ENCODE measurements around the gene ARHGAP15. TPM values are rescaled to one million over a fixed set of nuclear protein-coding genes. Genes with fewer than 3 reads are reported as not detected.

The ARHGAP15 gene
- total RNA-seq, 1 donor from 2014 or later = not detected

GRCh38 chr2:143705108-143705707 lies 576.0 kb downstream of the ARHGAP15 start:
- no peak overlapping the region for H3K4me2 ChIP-seq (ENCODE audit: low read length)
- no peak overlapping the region for H3K27ac Mint-ChIP-seq (ENCODE audit: unreplicated experiment)
- no peak overlapping the region for H3K9ac ChIP-seq (ENCODE audit: low read length)
- FAIRE-seq (no peak), DNase-seq (ENCODE audit: low read depth) (peak; percentile 77)
- no peak overlapping the region for H3K4me3 ChIP-seq (ENCODE audit: insufficient read depth, low read depth, low read length)
- H3K27ac ChIP-seq (ENCODE audit: low read depth, low read length) = no peak overlapping the region
- no peaks in the 10 kb centered on the region for H3K36me3 ChIP-seq (ENCODE audit: insufficient read depth, low read length)
- no peak overlapping the region for H3K4me3 Mint-ChIP-seq (ENCODE audit: unreplicated experiment)
- H3K36me3 Mint-ChIP-seq (ENCODE audit: low read depth, unreplicated experiment) = no peaks in the 10 kb centered on the region
- no peak overlapping the region for H2AFZ ChIP-seq (ENCODE audit: low read depth, low read length)
- no peaks in the 10 kb centered on the region for H3K79me2 ChIP-seq (ENCODE audit: insufficient read depth, low read length)
- peaks cover 2% of the 10 kb centered on the region for H3K9me3 Mint-ChIP-seq (ENCODE audit: unreplicated experiment)
- no peaks in the 10 kb centered on the region for H3K27me3 ChIP-seq (ENCODE audit: insufficient read depth, low read length)
- TF ChIP-seq CTCF (IDR thresholded peaks at IDR 0.05; ENCODE audit: insufficient read depth, low read depth, low read length) = no peak
- TF ChIP-seq EZH2 (IDR thresholded peaks at IDR 0.05; ENCODE audit: insufficient read depth, low read length) = no peak
- no peaks in the 10 kb centered on the region for H3K9me3 ChIP-seq (ENCODE audit: insufficient read depth, low read depth, low read length)
- no peaks in the 10 kb centered on the region for H3K4me1 ChIP-seq (ENCODE audit: insufficient read depth, low read length)
- no peaks in the 10 kb centered on the region for H4K20me1 ChIP-seq (ENCODE audit: insufficient read depth, low read length)
- H3K27me3 Mint-ChIP-seq (ENCODE audit: low read depth, unreplicated experiment) = no peaks in the 10 kb centered on the region
- H3K4me1 Mint-ChIP-seq (ENCODE audit: low read depth, unreplicated experiment) = peaks cover 6% of the 10 kb centered on the region

- Histone ChIP-seq H3K4me1 (ENCODE audit: insufficient read depth, low read length) (no peaks in the 10 kb centered on the region), H3K27me3 (ENCODE audit: insufficient read depth, low read length) (no peaks in the 10 kb centered on the region), H3K27ac (ENCODE audit: low read depth, low read length) (no peak overlapping the region), H3K79me2 (ENCODE audit: insufficient read depth, low read length) (no peaks in the 10 kb centered on the region), H3K4me2 (ENCODE audit: low read length) (no peak overlapping the region), H2AFZ (ENCODE audit: low read depth, low read length) (no peak overlapping the region), H3K9ac (ENCODE audit: low read length) (no peak overlapping the region), H4K20me1 (ENCODE audit: insufficient read depth, low read length) (no peaks in the 10 kb centered on the region), H3K4me3 (ENCODE audit: insufficient read depth, low read depth, low read length) (no peak overlapping the region), H3K9me3 (ENCODE audit: insufficient read depth, low read depth, low read length) (no peaks in the 10 kb centered on the region), H3K36me3 (ENCODE audit: insufficient read depth, low read length) (no peaks in the 10 kb centered on the region)
- DNase-seq (ENCODE audit: low read depth) (no peak), FAIRE-seq (no peak)
- H3K27me3 Mint-ChIP-seq (ENCODE audit: low read depth, unreplicated experiment) = no peaks in the 10 kb centered on the region
- no peaks in the 10 kb centered on the region for H3K36me3 Mint-ChIP-seq (ENCODE audit: low read depth, unreplicated experiment)
- H3K27ac Mint-ChIP-seq (ENCODE audit: unreplicated experiment) = no peak overlapping the region
- peaks cover 6% of the 10 kb centered on the region for H3K4me1 Mint-ChIP-seq (ENCODE audit: low read depth, unreplicated experiment)
- H3K9me3 Mint-ChIP-seq (ENCODE audit: unreplicated experiment) = peaks cover 4% of the 10 kb centered on the region
- H3K4me3 Mint-ChIP-seq (ENCODE audit: unreplicated experiment) = no peak overlapping the region
- TF ChIP-seq CTCF (IDR thresholded peaks at IDR 0.05; ENCODE audit: insufficient read depth, low read depth, low read length) (no peak), EZH2 (IDR thresholded peaks at IDR 0.05; ENCODE audit: insufficient read depth, low read length) (no peak)
These were observed 577.1 kb downstream of the ARHGAP15 start for GRCh38 chr2:143706354-143706753.

GRCh38 chr2:143708682-143709081 lies 579.5 kb downstream of the ARHGAP15 start:
- no peaks in the 10 kb centered on the region for H4K20me1 ChIP-seq (ENCODE audit: insufficient read depth, low read length)
- H3K27ac ChIP-seq (ENCODE audit: low read depth, low read length) = no peak overlapping the region
- H3K4me2 ChIP-seq (ENCODE audit: low read length) = no peak overlapping the region
- H2AFZ ChIP-seq (ENCODE audit: low read depth, low read length) = no peak overlapping the region
- no peak overlapping the region for H3K4me3 ChIP-seq (ENCODE audit: insufficient read depth, low read depth, low read length)
- no peaks in the 10 kb centered on the region for H3K27me3 ChIP-seq (ENCODE audit: insufficient read depth, low read length)
- Mint-ChIP-seq H3K27ac (ENCODE audit: unreplicated experiment) (no peak overlapping the region), H3K27me3 (ENCODE audit: low read depth, unreplicated experiment) (no peaks in the 10 kb centered on the region), H3K36me3 (ENCODE audit: low read depth, unreplicated experiment) (no peaks in the 10 kb centered on the region), H3K4me1 (ENCODE audit: low read depth, unreplicated experiment) (peaks cover 6% of the 10 kb centered on the region), H3K4me3 (ENCODE audit: unreplicated experiment) (no peak overlapping the region), H3K9me3 (ENCODE audit: unreplicated experiment) (peaks cover 9% of the 10 kb centered on the region)
- no peaks in the 10 kb centered on the region for H3K4me1 ChIP-seq (ENCODE audit: insufficient read depth, low read length)
- H3K36me3 ChIP-seq (ENCODE audit: insufficient read depth, low read length) = no peaks in the 10 kb centered on the region
- FAIRE-seq = no peak
- DNase-seq (ENCODE audit: low read depth) = no peak
- no peak overlapping the region for H3K9ac ChIP-seq (ENCODE audit: low read length)
- TF ChIP-seq EZH2 (IDR thresholded peaks at IDR 0.05; ENCODE audit: insufficient read depth, low read length) = no peak
- TF ChIP-seq CTCF (IDR thresholded peaks at IDR 0.05; ENCODE audit: insufficient read depth, low read depth, low read length) = no peak
- no peaks in the 10 kb centered on the region for H3K9me3 ChIP-seq (ENCODE audit: insufficient read depth, low read depth, low read length)
- no peaks in the 10 kb centered on the region for H3K79me2 ChIP-seq (ENCODE audit: insufficient read depth, low read length)
